ENCODE measurements around the gene MAP3K6.

- TF ChIP-seq POLR2A (IDR thresholded peaks at IDR 0.05; ENCODE audit: low read length) (no peak), MAFK (IDR thresholded peaks at IDR 0.05; ENCODE audit: partially characterized antibody) (no peak), EP300 (IDR thresholded peaks at IDR 0.05) (no peak), USF2 (IDR thresholded peaks at IDR 0.05) (no peak), MYC (IDR thresholded peaks at IDR 0.05; ENCODE audit: borderline replicate concordance, low read length) (no peak), ESRRA (IDR thresholded peaks at IDR 0.05; ENCODE audit: borderline replicate concordance, low read length) (no peak), EHMT2 (IDR thresholded peaks at IDR 0.05; ENCODE audit: low read depth) (no peak), RAD21 (conservative IDR thresholded peaks at IDR 0.05 in 1 of 2, IDR thresholded peaks at IDR 0.05 in 1 of 2) (no peak), RFX5 (IDR thresholded peaks at IDR 0.05) (no peak), CHD2 (IDR thresholded peaks at IDR 0.05; ENCODE audit: low read length, partially characterized antibody) (no peak), HMGXB4 (CRISPR knock-in tag; IDR thresholded peaks at IDR 0.05; ENCODE audit: borderline replicate concordance) (no peak)
- TF ChIP-seq, protein P1, sequence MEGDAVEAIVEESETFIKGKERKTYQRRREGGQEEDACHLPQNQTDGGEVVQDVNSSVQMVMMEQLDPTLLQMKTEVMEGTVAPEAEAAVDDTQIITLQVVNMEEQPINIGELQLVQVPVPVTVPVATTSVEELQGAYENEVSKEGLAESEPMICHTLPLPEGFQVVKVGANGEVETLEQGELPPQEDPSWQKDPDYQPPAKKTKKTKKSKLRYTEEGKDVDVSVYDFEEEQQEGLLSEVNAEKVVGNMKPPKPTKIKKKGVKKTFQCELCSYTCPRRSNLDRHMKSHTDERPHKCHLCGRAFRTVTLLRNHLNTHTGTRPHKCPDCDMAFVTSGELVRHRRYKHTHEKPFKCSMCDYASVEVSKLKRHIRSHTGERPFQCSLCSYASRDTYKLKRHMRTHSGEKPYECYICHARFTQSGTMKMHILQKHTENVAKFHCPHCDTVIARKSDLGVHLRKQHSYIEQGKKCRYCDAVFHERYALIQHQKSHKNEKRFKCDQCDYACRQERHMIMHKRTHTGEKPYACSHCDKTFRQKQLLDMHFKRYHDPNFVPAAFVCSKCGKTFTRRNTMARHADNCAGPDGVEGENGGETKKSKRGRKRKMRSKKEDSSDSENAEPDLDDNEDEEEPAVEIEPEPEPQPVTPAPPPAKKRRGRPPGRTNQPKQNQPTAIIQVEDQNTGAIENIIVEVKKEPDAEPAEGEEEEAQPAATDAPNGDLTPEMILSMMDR (IDR thresholded peaks at IDR 0.05) = no peak
- TF ChIP-seq, protein P2, sequence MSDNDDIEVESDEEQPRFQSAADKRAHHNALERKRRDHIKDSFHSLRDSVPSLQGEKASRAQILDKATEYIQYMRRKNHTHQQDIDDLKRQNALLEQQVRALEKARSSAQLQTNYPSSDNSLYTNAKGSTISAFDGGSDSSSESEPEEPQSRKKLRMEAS (IDR thresholded peaks at IDR 0.05) = no peak
Observed at GRCh38 chr1:27325286-27325685, 41.5 kb downstream of the MAP3K6 start.
